Measurements from ENCODE around the gene SMARCD3. TPM values are rescaled to one million over a fixed set of nuclear protein-coding genes. Genes with fewer than 3 reads are reported as not detected.

The SMARCD3 gene
- total and polyA plus RNA-seq, 2 experiments from 2014 or later = 3.3 to 4.0 TPM

DNA sequence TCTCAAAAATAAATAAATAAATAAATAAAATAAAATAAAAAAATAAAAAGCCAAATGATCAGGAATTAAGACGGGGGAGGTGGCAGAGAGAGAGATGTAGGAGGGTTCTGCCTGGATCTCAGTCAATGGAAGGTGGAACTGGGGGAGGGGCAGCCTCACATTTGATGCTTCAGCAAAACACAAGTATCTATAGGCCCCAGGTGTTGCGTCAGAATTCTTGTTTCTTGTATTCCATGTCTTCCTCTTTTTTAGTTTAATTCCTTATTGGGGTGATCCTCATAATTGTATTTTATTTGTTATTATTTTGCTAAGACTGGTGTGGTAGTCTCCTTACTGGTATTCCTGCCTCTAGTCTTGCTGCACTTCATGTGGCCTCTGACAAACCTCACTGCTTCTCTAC lies 41.4 kb upstream of the SMARCD3 start:
- Histone ChIP-seq H3K36me3 (ENCODE audit: insufficient read depth) (no peaks in the 10 kb centered on the region), H3K27me3 (ENCODE audit: insufficient read depth) (no peaks in the 10 kb centered on the region), H3F3A (replicated peaks; ENCODE audit: low read depth) (no peaks in the 10 kb centered on the region), H4K20me1 (replicated peaks; ENCODE audit: insufficient read depth) (no peaks in the 10 kb centered on the region), H3K27ac (ENCODE audit: low read depth) (no peak overlapping the region), H2AFZ (no peak overlapping the region), H3K4me2 (no peak overlapping the region), H3K9me2 (ENCODE audit: insufficient read depth) (no peaks in the 10 kb centered on the region), H3K79me2 (replicated peaks; ENCODE audit: insufficient read depth) (no peaks in the 10 kb centered on the region), H3K4me3 (no peak overlapping the region), H3K4me1 (ENCODE audit: insufficient read depth) (no peaks in the 10 kb centered on the region)
- Mint-ChIP-seq H3K9me3 (no peaks in the 10 kb centered on the region), H3K4me3 (no peak overlapping the region), H3K4me1 (no peaks in the 10 kb centered on the region), H3K36me3 (ENCODE audit: low read depth) (no peaks in the 10 kb centered on the region), H3K27me3 (ENCODE audit: insufficient read depth, low read depth, poor library complexity) (peaks cover 9% of the 10 kb centered on the region), H3K27ac (no peak overlapping the region)
- TF ChIP-seq EZH2 (IDR thresholded peaks at IDR 0.05; ENCODE audit: low read depth, unreplicated experiment) (no peak), JUNB (IDR thresholded peaks at IDR 0.05; ENCODE audit: unreplicated experiment) (no peak), CREB1 (CRISPR knock-in tag; IDR thresholded peaks at IDR 0.05; ENCODE audit: low read depth) (no peak)
- TF ChIP-seq, protein P1, sequence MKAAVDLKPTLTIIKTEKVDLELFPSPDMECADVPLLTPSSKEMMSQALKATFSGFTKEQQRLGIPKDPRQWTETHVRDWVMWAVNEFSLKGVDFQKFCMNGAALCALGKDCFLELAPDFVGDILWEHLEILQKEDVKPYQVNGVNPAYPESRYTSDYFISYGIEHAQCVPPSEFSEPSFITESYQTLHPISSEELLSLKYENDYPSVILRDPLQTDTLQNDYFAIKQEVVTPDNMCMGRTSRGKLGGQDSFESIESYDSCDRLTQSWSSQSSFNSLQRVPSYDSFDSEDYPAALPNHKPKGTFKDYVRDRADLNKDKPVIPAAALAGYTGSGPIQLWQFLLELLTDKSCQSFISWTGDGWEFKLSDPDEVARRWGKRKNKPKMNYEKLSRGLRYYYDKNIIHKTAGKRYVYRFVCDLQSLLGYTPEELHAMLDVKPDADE (IDR thresholded peaks at IDR 0.05) = no peak
- TF ChIP-seq, protein P2, sequence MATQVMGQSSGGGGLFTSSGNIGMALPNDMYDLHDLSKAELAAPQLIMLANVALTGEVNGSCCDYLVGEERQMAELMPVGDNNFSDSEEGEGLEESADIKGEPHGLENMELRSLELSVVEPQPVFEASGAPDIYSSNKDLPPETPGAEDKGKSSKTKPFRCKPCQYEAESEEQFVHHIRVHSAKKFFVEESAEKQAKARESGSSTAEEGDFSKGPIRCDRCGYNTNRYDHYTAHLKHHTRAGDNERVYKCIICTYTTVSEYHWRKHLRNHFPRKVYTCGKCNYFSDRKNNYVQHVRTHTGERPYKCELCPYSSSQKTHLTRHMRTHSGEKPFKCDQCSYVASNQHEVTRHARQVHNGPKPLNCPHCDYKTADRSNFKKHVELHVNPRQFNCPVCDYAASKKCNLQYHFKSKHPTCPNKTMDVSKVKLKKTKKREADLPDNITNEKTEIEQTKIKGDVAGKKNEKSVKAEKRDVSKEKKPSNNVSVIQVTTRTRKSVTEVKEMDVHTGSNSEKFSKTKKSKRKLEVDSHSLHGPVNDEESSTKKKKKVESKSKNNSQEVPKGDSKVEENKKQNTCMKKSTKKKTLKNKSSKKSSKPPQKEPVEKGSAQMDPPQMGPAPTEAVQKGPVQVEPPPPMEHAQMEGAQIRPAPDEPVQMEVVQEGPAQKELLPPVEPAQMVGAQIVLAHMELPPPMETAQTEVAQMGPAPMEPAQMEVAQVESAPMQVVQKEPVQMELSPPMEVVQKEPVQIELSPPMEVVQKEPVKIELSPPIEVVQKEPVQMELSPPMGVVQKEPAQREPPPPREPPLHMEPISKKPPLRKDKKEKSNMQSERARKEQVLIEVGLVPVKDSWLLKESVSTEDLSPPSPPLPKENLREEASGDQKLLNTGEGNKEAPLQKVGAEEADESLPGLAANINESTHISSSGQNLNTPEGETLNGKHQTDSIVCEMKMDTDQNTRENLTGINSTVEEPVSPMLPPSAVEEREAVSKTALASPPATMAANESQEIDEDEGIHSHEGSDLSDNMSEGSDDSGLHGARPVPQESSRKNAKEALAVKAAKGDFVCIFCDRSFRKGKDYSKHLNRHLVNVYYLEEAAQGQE (IDR thresholded peaks at IDR 0.05; ENCODE audit: unreplicated experiment) = no peak
- no peak for ATAC-seq
- no peak for DNase-seq (ENCODE audit: low spot score)

DNA sequence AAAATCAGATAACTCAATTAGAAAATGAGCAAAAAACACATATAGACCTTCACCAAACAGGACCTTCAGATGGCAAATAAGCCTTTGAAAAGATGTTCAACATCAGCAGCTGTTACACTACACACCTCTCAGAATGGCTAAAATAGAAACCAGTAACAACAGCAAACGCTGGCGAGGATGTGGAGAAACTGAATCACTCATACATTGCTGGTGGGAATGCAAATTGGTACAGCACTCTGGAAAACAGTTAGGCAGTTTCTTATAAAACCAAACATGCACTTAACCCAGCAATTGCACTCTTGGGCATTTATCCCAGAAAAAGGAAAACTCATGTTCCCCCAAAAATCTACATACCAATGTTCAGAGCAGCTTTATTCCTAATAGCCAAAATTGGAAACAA lies 37.7 kb upstream of the SMARCD3 start:
- no peak overlapping the region for H3K4me3 Mint-ChIP-seq
- no peak overlapping the region for H3K27ac Mint-ChIP-seq
- no peaks in the 10 kb centered on the region for H3K9me3 Mint-ChIP-seq
- H4K20me1 ChIP-seq (replicated peaks; ENCODE audit: insufficient read depth) = no peaks in the 10 kb centered on the region
- DNase-seq (ENCODE audit: low spot score) = no peak
- H3K36me3 ChIP-seq (ENCODE audit: insufficient read depth) = no peaks in the 10 kb centered on the region
- no peak overlapping the region for H3K27ac ChIP-seq (ENCODE audit: low read depth)
- H3K4me2 ChIP-seq = no peak overlapping the region
- peaks cover 10% of the 10 kb centered on the region; the same call in 2 of the 3 replicates for H3K4me1 Mint-ChIP-seq
- no peak for ATAC-seq
- H3K79me2 ChIP-seq (replicated peaks; ENCODE audit: insufficient read depth) = no peaks in the 10 kb centered on the region
- H3K4me3 ChIP-seq = no peak overlapping the region
- peaks cover 10% of the 10 kb centered on the region for H3K27me3 Mint-ChIP-seq (ENCODE audit: insufficient read depth, low read depth, poor library complexity)
- H3F3A ChIP-seq (replicated peaks; ENCODE audit: low read depth) = no peaks in the 10 kb centered on the region
- no peaks in the 10 kb centered on the region for H3K4me1 ChIP-seq (ENCODE audit: insufficient read depth)
- no peaks in the 10 kb centered on the region for H3K9me2 ChIP-seq (ENCODE audit: insufficient read depth)
- H3K27me3 ChIP-seq (ENCODE audit: insufficient read depth) = no peaks in the 10 kb centered on the region
- no peak overlapping the region for H2AFZ ChIP-seq
- no peaks in the 10 kb centered on the region for H3K36me3 Mint-ChIP-seq (ENCODE audit: low read depth)
- TF ChIP-seq EZH2 (IDR thresholded peaks at IDR 0.05; ENCODE audit: low read depth, unreplicated experiment) (no peak), CREB1 (CRISPR knock-in tag; IDR thresholded peaks at IDR 0.05; ENCODE audit: low read depth) (no peak), POLR2AphosphoS5 (IDR thresholded peaks at IDR 0.05; ENCODE audit: low read depth) (no peak), STAT1 (IDR thresholded peaks at IDR 0.05; ENCODE audit: unreplicated experiment) (no peak), JUNB (IDR thresholded peaks at IDR 0.05; ENCODE audit: unreplicated experiment) (no peak)
- TF ChIP-seq, protein P3, sequence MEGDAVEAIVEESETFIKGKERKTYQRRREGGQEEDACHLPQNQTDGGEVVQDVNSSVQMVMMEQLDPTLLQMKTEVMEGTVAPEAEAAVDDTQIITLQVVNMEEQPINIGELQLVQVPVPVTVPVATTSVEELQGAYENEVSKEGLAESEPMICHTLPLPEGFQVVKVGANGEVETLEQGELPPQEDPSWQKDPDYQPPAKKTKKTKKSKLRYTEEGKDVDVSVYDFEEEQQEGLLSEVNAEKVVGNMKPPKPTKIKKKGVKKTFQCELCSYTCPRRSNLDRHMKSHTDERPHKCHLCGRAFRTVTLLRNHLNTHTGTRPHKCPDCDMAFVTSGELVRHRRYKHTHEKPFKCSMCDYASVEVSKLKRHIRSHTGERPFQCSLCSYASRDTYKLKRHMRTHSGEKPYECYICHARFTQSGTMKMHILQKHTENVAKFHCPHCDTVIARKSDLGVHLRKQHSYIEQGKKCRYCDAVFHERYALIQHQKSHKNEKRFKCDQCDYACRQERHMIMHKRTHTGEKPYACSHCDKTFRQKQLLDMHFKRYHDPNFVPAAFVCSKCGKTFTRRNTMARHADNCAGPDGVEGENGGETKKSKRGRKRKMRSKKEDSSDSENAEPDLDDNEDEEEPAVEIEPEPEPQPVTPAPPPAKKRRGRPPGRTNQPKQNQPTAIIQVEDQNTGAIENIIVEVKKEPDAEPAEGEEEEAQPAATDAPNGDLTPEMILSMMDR (conservative IDR thresholded peaks at IDR 0.05; ENCODE audit: low read depth in 2 of 2) = no peak
- TF ChIP-seq, protein P4, sequence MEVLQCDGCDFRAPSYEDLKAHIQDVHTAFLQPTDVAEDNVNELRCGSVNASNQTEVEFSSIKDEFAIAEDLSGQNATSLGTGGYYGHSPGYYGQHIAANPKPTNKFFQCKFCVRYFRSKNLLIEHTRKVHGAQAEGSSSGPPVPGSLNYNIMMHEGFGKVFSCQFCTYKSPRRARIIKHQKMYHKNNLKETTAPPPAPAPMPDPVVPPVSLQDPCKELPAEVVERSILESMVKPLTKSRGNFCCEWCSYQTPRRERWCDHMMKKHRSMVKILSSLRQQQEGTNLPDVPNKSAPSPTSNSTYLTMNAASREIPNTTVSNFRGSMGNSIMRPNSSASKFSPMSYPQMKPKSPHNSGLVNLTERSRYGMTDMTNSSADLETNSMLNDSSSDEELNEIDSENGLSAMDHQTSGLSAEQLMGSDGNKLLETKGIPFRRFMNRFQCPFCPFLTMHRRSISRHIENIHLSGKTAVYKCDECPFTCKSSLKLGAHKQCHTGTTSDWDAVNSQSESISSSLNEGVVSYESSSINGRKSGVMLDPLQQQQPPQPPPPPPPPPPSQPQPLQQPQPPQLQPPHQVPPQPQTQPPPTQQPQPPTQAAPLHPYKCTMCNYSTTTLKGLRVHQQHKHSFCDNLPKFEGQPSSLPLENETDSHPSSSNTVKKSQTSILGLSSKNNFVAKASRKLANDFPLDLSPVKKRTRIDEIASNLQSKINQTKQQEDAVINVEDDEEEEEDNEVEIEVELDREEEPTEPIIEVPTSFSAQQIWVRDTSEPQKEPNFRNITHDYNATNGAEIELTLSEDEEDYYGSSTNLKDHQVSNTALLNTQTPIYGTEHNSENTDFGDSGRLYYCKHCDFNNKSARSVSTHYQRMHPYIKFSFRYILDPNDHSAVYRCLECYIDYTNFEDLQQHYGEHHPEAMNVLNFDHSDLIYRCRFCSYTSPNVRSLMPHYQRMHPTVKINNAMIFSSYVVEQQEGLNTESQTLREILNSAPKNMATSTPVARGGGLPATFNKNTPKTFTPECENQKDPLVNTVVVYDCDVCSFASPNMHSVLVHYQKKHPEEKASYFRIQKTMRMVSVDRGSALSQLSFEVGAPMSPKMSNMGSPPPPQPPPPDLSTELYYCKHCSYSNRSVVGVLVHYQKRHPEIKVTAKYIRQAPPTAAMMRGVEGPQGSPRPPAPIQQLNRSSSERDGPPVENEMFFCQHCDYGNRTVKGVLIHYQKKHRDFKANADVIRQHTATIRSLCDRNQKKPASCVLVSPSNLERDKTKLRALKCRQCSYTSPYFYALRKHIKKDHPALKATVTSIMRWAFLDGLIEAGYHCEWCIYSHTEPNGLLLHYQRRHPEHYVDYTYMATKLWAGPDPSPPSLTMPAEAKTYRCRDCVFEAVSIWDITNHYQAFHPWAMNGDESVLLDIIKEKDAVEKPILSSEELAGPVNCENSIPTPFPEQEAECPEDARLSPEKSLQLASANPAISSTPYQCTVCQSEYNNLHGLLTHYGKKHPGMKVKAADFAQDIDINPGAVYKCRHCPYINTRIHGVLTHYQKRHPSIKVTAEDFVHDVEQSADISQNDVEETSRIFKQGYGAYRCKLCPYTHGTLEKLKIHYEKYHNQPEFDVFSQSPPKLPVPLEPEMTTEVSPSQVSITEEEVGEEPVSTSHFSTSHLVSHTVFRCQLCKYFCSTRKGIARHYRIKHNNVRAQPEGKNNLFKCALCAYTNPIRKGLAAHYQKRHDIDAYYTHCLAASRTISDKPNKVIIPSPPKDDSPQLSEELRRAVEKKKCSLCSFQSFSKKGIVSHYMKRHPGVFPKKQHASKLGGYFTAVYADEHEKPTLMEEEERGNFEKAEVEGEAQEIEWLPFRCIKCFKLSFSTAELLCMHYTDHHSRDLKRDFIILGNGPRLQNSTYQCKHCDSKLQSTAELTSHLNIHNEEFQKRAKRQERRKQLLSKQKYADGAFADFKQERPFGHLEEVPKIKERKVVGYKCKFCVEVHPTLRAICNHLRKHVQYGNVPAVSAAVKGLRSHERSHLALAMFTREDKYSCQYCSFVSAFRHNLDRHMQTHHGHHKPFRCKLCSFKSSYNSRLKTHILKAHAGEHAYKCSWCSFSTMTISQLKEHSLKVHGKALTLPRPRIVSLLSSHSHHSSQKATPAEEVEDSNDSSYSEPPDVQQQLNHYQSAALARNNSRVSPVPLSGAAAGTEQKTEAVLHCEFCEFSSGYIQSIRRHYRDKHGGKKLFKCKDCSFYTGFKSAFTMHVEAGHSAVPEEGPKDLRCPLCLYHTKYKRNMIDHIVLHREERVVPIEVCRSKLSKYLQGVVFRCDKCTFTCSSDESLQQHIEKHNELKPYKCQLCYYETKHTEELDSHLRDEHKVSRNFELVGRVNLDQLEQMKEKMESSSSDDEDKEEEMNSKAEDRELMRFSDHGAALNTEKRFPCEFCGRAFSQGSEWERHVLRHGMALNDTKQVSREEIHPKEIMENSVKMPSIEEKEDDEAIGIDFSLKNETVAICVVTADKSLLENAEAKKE (CRISPR knock-in tag; IDR thresholded peaks at IDR 0.05) = no peak

Measured in GM23338 (cell line).